SK-N-SH treated with all-trans-retinoic acid at 6 μM for 48 hours (cell line): ENCODE results near the gene FBXO27.
"Not testable (repeated sequence)": the region's sequence is repeated elsewhere in the genome, so short reads cannot be mapped to it uniquely, and the experiment has no call there.

Source experiments
- ATAC-seq: fragments of 200-7000 bp; cut with Tn5 transposase; 3 replicates; pipeline ENCODE4 v1.9.1; 2020; ENCODE audit warnings: mild to moderate bottlenecking, moderate library complexity
- ARNTL ChIP-seq: fragments of 450-650 bp; formaldehyde crosslinking; IDR thresholded peaks from 2 replicates; pipeline ENCODE4 v1.5.0; 2020; ENCODE audit warnings: low read depth, mild to moderate bottlenecking, moderate library complexity, borderline replicate concordance
- CSDC2 ChIP-seq: fragments of 250-450 bp; sonication (Bioruptor Pico); IDR thresholded peaks from 2 replicates; pipeline ENCODE4 v1.5.0; 2020; ENCODE audit warnings: mild to moderate bottlenecking, moderate library complexity
- ESRRG ChIP-seq: fragments of 250-450 bp; sonication (Bioruptor Pico); IDR thresholded peaks from 2 replicates; pipeline ENCODE4 v1.6.1; 2021; ENCODE audit warnings: mild to moderate bottlenecking
- GLIS3 ChIP-seq: fragments of 250-450 bp; sonication (Bioruptor Pico); IDR thresholded peaks from 2 replicates; pipeline ENCODE4 v1.5.0; 2020; ENCODE audit warnings: mild to moderate bottlenecking, moderate library complexity
- ISL1 ChIP-seq: fragments of 250-450 bp; sonication (Bioruptor Pico); IDR thresholded peaks from 2 replicates; pipeline ENCODE4 v2.1.2; 2022; ENCODE audit warnings: mild to moderate bottlenecking, moderate library complexity
- OSR1 ChIP-seq: fragments of 250-450 bp; sonication (Bioruptor Pico); IDR thresholded peaks from 2 replicates; pipeline ENCODE4 v1.8.0; 2022; ENCODE audit warnings: moderate library complexity, mild to moderate bottlenecking, inconsistent platforms
- PPARA ChIP-seq: fragments of 250-450 bp; sonication (Bioruptor Pico); IDR thresholded peaks from 2 replicates; pipeline ENCODE4 v1.5.0; 2020; ENCODE audit warnings: mild to moderate bottlenecking, borderline replicate concordance
- RARB ChIP-seq: fragments of 250-450 bp; sonication (Bioruptor Pico); IDR thresholded peaks from 2 replicates; pipeline ENCODE4 v1.8.0; 2021; ENCODE audit warnings: mild to moderate bottlenecking, moderate library complexity
- SNAI2 ChIP-seq: fragments of 250-450 bp; sonication (Bioruptor Pico); IDR thresholded peaks from 2 replicates; pipeline ENCODE4 v1.5.0; 2020; ENCODE audit warnings: mild to moderate bottlenecking, moderate library complexity
- TCF4 ChIP-seq: fragments of 250-450 bp; sonication (Bioruptor Pico); IDR thresholded peaks from 2 replicates; pipeline ENCODE4 v1.8.0; 2021; ENCODE audit warnings: mild to moderate bottlenecking, moderate library complexity, borderline replicate concordance
- TOX ChIP-seq: fragments of 250-450 bp; sonication (Bioruptor Pico); IDR thresholded peaks from 2 replicates; pipeline ENCODE4 v1.8.0; 2021; ENCODE audit warnings: mild to moderate bottlenecking, moderate library complexity, borderline replicate concordance
- ZFP3 ChIP-seq: fragments of 250-450 bp; sonication (Bioruptor Pico); IDR thresholded peaks from 2 replicates; pipeline ENCODE4 v1.5.0; 2020; ENCODE audit warnings: mild to moderate bottlenecking, moderate library complexity
- ZFP30 ChIP-seq: fragments of 450-650 bp; formaldehyde crosslinking; IDR thresholded peaks from 2 replicates; pipeline ENCODE4 v1.5.0; 2022; ENCODE audit warnings: mild to moderate bottlenecking, moderate library complexity
- ZNF565 ChIP-seq: fragments of 450-650 bp; formaldehyde crosslinking; conservative IDR thresholded peaks from 2 replicates; pipeline ENCODE4 v1.5.0; 2020; ENCODE audit warnings: low read depth, mild to moderate bottlenecking, moderate library complexity
- ZNF70 ChIP-seq: fragments of 450-650 bp; formaldehyde crosslinking; IDR thresholded peaks from 2 replicates; pipeline ENCODE4 v1.5.0; 2020; ENCODE audit warnings: mild to moderate bottlenecking, moderate library complexity
- ZNF8 ChIP-seq: fragments of 450-650 bp; formaldehyde crosslinking; IDR thresholded peaks from 2 replicates; pipeline ENCODE4 v1.5.0; 2020; ENCODE audit warnings: mild to moderate bottlenecking, moderate library complexity
- TF ChIP-seq, protein P1 (sequence below): fragments of 250-450 bp; sonication (Bioruptor Pico); IDR thresholded peaks from 2 replicates; pipeline ENCODE4 v1.8.0; 2020; ENCODE audit warnings: mild to moderate bottlenecking, moderate library complexity, borderline replicate concordance
- TF ChIP-seq, protein P2 (sequence below): fragments of 250-450 bp; sonication (Bioruptor Pico); IDR thresholded peaks from 2 replicates; pipeline ENCODE4 v1.5.1; 2021; ENCODE audit warnings: mild to moderate bottlenecking, moderate library complexity
- TF ChIP-seq, protein P3 (sequence below): fragments of 250-450 bp; sonication (Bioruptor Pico); IDR thresholded peaks from 2 replicates; pipeline ENCODE4 v1.8.0; 2021; ENCODE audit warnings: low read depth, mild to moderate bottlenecking, moderate library complexity, borderline replicate concordance
- TF ChIP-seq, protein P4 (sequence below): fragments of 250-450 bp; sonication (Bioruptor Pico); IDR thresholded peaks from 2 replicates; pipeline ENCODE4 v1.5.0; 2020; ENCODE audit warnings: mild to moderate bottlenecking, moderate library complexity

The FBXO27 gene

DNA sequence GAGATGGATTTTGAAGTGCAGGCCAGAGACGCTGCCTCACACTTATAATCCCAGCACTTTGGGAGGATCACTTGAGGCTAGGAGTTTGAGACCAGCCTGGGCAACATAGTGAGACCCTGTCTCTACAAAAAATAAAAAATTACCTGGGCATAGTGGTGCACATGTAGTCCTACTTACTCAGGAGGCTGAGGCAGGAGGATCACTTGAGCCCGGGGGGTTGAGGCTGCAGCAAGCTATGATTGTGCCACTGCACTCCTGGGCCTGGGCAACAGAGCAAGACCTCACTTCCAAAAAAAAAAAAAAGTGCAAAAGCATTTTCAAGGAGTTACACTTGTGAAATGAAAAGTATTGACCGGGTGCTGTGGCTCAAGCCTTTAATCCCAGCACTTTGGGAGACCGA, 29.2 kb downstream of the FBXO27 start:
- ATAC-seq = no peak
- no peak for TF ChIP-seq ARNTL
- no peak for TF ChIP-seq ISL1
- TF ChIP-seq ZNF8 (CRISPR knock-in tag) = no peak
- no peak for TF ChIP-seq OSR1 (CRISPR knock-in tag)
- TF ChIP-seq ZNF565 = no peak
- TF ChIP-seq, protein P1, sequence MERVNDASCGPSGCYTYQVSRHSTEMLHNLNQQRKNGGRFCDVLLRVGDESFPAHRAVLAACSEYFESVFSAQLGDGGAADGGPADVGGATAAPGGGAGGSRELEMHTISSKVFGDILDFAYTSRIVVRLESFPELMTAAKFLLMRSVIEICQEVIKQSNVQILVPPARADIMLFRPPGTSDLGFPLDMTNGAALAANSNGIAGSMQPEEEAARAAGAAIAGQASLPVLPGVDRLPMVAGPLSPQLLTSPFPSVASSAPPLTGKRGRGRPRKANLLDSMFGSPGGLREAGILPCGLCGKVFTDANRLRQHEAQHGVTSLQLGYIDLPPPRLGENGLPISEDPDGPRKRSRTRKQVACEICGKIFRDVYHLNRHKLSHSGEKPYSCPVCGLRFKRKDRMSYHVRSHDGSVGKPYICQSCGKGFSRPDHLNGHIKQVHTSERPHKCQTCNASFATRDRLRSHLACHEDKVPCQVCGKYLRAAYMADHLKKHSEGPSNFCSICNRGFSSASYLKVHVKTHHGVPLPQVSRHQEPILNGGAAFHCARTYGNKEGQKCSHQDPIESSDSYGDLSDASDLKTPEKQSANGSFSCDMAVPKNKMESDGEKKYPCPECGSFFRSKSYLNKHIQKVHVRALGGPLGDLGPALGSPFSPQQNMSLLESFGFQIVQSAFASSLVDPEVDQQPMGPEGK (CRISPR knock-in tag) = no peak
- TF ChIP-seq TCF4 (CRISPR knock-in tag) = no peak
- TF ChIP-seq TOX (CRISPR knock-in tag) = no peak
- TF ChIP-seq ZFP30 (CRISPR knock-in tag) = no peak
- no peak for TF ChIP-seq SNAI2 (CRISPR knock-in tag)
- no peak for TF ChIP-seq GLIS3 (CRISPR knock-in tag)

DNA sequence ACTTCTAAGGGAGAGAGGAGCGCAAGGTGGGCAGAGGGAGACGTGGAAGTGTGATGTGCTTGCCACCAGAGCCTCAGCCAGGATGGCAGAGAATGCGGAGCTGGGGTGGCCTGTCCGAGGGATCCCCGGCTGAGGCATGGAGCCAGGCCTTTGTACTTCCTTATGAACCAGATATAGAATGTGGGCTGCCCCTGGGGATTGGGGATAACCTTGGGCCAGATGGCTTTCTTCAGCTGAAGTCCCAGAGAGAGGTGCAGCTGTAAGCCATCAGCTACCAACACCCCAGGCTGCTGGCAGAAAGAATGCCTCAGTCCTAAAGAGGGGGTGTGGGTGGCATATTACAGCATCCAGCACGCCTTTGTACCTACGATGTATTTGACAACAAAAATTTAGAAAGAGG, 31.3 kb downstream of the FBXO27 start:
- ATAC-seq = no peak

DNA sequence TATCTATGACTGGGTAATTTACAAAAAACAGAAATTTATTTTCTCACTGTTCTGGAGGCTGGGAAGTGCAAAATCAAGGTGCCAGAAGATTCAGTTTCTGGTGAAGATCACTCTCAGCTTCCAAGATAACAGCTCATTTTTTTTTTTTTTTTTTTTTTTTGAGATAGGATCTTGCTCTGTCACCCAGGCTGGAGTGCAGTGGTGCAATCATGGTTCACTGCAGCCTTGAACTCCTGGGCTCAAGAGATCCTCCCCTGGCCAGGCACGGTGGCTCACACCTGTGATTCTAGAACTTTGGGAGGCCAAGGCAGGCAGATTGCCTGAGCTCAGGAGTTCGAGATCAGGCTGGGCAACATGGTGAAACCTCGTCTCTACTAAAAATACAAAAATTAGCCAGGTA, 34.8 kb downstream of the FBXO27 start:
- not testable (repeated sequence) for ATAC-seq

More for the DNA sequence above, 31.3 kb downstream of the FBXO27 start:
- TF ChIP-seq GLIS3 (CRISPR knock-in tag) (no peak), ZNF565 (no peak), ESRRG (CRISPR knock-in tag) (no peak), OSR1 (CRISPR knock-in tag) (no peak), ZNF70 (CRISPR knock-in tag) (no peak), RARB (CRISPR knock-in tag) (no peak), SNAI2 (CRISPR knock-in tag) (no peak), PPARA (CRISPR knock-in tag) (no peak), ZFP3 (CRISPR knock-in tag) (no peak), ZFP30 (CRISPR knock-in tag) (no peak)
- TF ChIP-seq, protein P2, sequence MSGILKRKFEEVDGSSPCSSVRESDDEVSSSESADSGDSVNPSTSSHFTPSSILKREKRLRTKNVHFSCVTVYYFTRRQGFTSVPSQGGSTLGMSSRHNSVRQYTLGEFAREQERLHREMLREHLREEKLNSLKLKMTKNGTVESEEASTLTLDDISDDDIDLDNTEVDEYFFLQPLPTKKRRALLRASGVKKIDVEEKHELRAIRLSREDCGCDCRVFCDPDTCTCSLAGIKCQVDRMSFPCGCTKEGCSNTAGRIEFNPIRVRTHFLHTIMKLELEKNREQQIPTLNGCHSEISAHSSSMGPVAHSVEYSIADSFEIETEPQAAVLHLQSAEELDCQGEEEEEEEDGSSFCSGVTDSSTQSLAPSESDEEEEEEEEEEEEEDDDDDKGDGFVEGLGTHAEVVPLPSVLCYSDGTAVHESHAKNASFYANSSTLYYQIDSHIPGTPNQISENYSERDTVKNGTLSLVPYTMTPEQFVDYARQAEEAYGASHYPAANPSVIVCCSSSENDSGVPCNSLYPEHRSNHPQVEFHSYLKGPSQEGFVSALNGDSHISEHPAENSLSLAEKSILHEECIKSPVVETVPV = no peak
- TF ChIP-seq, protein P3, sequence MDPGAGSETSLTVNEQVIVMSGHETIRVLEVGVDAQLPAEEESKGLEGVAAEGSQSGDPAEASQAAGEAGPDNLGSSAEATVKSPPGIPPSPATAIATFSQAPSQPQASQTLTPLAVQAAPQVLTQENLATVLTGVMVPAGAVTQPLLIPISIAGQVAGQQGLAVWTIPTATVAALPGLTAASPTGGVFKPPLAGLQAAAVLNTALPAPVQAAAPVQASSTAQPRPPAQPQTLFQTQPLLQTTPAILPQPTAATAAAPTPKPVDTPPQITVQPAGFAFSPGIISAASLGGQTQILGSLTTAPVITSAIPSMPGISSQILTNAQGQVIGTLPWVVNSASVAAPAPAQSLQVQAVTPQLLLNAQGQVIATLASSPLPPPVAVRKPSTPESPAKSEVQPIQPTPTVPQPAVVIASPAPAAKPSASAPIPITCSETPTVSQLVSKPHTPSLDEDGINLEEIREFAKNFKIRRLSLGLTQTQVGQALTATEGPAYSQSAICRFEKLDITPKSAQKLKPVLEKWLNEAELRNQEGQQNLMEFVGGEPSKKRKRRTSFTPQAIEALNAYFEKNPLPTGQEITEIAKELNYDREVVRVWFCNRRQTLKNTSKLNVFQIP (CRISPR knock-in tag) = no peak
- TF ChIP-seq, protein P1 (CRISPR knock-in tag) = no peak

DNA sequence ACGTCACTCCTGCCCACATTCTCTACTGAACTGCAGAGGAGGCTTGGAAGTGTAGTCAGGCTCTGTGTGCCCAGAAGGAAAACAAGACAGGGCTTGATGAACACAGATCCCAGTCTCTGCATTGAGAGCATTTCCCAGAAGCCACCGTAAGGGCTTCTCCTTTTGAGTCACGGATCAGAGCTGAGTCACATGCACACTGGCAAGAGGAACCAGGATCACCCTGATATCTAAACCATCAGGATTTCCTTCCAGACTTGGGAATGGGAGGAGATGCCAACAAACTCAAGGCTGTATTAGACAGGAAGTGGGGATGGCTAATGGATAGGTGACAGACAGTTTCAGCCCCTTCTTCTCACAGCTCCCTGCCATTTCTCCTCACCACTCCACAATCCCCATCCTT, 39.1 kb downstream of the FBXO27 start:
- ATAC-seq = peak; percentile 42; the same call in 2 of the 3 replicates
- no peak for TF ChIP-seq SNAI2 (CRISPR knock-in tag)
- TF ChIP-seq, protein P2 = no peak
- TF ChIP-seq RARB (CRISPR knock-in tag) = no peak
- TF ChIP-seq, protein P4, sequence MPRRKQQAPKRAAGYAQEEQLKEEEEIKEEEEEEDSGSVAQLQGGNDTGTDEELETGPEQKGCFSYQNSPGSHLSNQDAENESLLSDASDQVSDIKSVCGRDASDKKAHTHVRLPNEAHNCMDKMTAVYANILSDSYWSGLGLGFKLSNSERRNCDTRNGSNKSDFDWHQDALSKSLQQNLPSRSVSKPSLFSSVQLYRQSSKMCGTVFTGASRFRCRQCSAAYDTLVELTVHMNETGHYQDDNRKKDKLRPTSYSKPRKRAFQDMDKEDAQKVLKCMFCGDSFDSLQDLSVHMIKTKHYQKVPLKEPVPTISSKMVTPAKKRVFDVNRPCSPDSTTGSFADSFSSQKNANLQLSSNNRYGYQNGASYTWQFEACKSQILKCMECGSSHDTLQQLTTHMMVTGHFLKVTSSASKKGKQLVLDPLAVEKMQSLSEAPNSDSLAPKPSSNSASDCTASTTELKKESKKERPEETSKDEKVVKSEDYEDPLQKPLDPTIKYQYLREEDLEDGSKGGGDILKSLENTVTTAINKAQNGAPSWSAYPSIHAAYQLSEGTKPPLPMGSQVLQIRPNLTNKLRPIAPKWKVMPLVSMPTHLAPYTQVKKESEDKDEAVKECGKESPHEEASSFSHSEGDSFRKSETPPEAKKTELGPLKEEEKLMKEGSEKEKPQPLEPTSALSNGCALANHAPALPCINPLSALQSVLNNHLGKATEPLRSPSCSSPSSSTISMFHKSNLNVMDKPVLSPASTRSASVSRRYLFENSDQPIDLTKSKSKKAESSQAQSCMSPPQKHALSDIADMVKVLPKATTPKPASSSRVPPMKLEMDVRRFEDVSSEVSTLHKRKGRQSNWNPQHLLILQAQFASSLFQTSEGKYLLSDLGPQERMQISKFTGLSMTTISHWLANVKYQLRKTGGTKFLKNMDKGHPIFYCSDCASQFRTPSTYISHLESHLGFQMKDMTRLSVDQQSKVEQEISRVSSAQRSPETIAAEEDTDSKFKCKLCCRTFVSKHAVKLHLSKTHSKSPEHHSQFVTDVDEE (CRISPR knock-in tag) = no peak
- no peak for TF ChIP-seq ZNF565
- no peak for TF ChIP-seq OSR1 (CRISPR knock-in tag)
- TF ChIP-seq ISL1 = no peak; the same call in 1 of the 2 replicates
- TF ChIP-seq CSDC2 = no peak
- TF ChIP-seq ZFP30 (CRISPR knock-in tag) = no peak
- TF ChIP-seq, protein P3 (CRISPR knock-in tag) = no peak
- TF ChIP-seq, protein P1 (CRISPR knock-in tag) = no peak
- TF ChIP-seq TCF4 (CRISPR knock-in tag) = no peak
